ENCODE results near the gene RASGRP4. TPM values are rescaled to one million over a fixed set of nuclear protein-coding genes. Genes with fewer than 3 reads are reported as not detected.

The RASGRP4 gene
- total RNA-seq, 2 donors from 2014 or later: 0.84 to 0.90 TPM

- intact Hi-C loops (cut with DNase I): no loop called here
- no peak for DNase-seq
- no peak for TF ChIP-seq CTCF (IDR thresholded peaks at IDR 0.05)
- Histone ChIP-seq H3K27me3 (no peaks in the 10 kb centered on the region), H3K9ac (ENCODE audit: low read depth in 2 of 2, low read length in 2 of 2) (no peak overlapping the region), H3K27ac (no peak overlapping the region), H3K4me3 (no peak overlapping the region), H3K4me1 (no peaks in the 10 kb centered on the region), H3K36me3 (no peaks in the 10 kb centered on the region), H3K9me3 (no peaks in the 10 kb centered on the region)
Measured at GRCh38 chr19:38469151-38469550, 43.1 kb upstream of the RASGRP4 start.

GRCh38 chr19:38467541-38468525 lies 41.8 kb upstream of the RASGRP4 start:
- H3K9me3 ChIP-seq: no peaks in the 10 kb centered on the region
- no peak overlapping the region for H3K9ac ChIP-seq (ENCODE audit: low read depth in 2 of 2, low read length in 2 of 2)
- TF ChIP-seq CTCF (IDR thresholded peaks at IDR 0.05): no peak
- no peak for DNase-seq
- no peaks in the 10 kb centered on the region for H3K36me3 ChIP-seq
- no peaks in the 10 kb centered on the region for H3K27me3 ChIP-seq
- intact Hi-C loops (cut with DNase I): no loop called here
- no peak overlapping the region for H3K4me3 ChIP-seq
- H3K4me1 ChIP-seq: no peaks in the 10 kb centered on the region
- no peak overlapping the region for H3K27ac ChIP-seq

GRCh38 chr19:38466050-38466449 lies 40.0 kb upstream of the RASGRP4 start:
- Histone ChIP-seq H3K36me3 (no peaks in the 10 kb centered on the region), H3K9ac (ENCODE audit: low read depth in 2 of 2, low read length in 2 of 2) (no peak overlapping the region), H3K4me1 (no peaks in the 10 kb centered on the region), H3K27ac (no peak overlapping the region), H3K9me3 (no peaks in the 10 kb centered on the region), H3K4me3 (no peak overlapping the region), H3K27me3 (no peaks in the 10 kb centered on the region)
- intact Hi-C loops (cut with DNase I): no loop called here
- DNase-seq: no peak
- TF ChIP-seq CTCF (IDR thresholded peaks at IDR 0.05): no peak

- no peak for DNase-seq
- H3K4me1 ChIP-seq: no peaks in the 10 kb centered on the region
- no peaks in the 10 kb centered on the region for H3K36me3 ChIP-seq
- intact Hi-C loops (cut with DNase I): no loop called here
- H3K9ac ChIP-seq (ENCODE audit: low read depth in 2 of 2, low read length in 2 of 2): no peak overlapping the region
- no peak overlapping the region for H3K4me3 ChIP-seq
- no peaks in the 10 kb centered on the region for H3K9me3 ChIP-seq
- no peak for TF ChIP-seq CTCF (IDR thresholded peaks at IDR 0.05)
- no peaks in the 10 kb centered on the region for H3K27me3 ChIP-seq
- H3K27ac ChIP-seq: no peak overlapping the region
Measured at GRCh38 chr19:38464421-38465082, 38.5 kb upstream of the RASGRP4 start.

GRCh38 chr19:38463365-38463764 lies 37.3 kb upstream of the RASGRP4 start:
- H3K27ac ChIP-seq: no peak overlapping the region
- H3K4me3 ChIP-seq: no peak overlapping the region
- no peak for TF ChIP-seq CTCF (IDR thresholded peaks at IDR 0.05)
- H3K27me3 ChIP-seq: no peaks in the 10 kb centered on the region
- H3K36me3 ChIP-seq: no peaks in the 10 kb centered on the region
- no peaks in the 10 kb centered on the region for H3K4me1 ChIP-seq
- no peaks in the 10 kb centered on the region for H3K9me3 ChIP-seq
- H3K9ac ChIP-seq (ENCODE audit: low read depth in 2 of 2, low read length in 2 of 2): no peak overlapping the region
- DNase-seq: no peak
- intact Hi-C loops (cut with DNase I): no loop called here

All from colonic mucosa (tissue), 4 donors.